NCI-H128 (cell line): ENCODE measurements around the gene MTSS2.

Source experiments
- DNase-seq: peaks from one replicate; lab custom pipeline; 2025; ENCODE audit not compliant: unreplicated experiment; lab: John Stamatoyannopoulos, UW

MTSS2 gene

GRCh38 chr16:70715055-70715858 is 29.4 kb upstream of the MTSS2 start:
- DNase-seq: no peak

GRCh38 chr16:70714581-70715054 is 28.8 kb upstream of the MTSS2 start:
- DNase-seq: no peak

- DNase-seq: no peak
Measured at GRCh38 chr16:70713824-70714223, 28.0 kb upstream of the MTSS2 start.

GRCh38 chr16:70713342-70713741 is 27.5 kb upstream of the MTSS2 start:
- no peak for DNase-seq

GRCh38 chr16:70712942-70713341 is 27.1 kb upstream of the MTSS2 start:
- no peak for DNase-seq

GRCh38 chr16:70712359-70712758 is 26.5 kb upstream of the MTSS2 start:
- DNase-seq: no peak

- no peak for DNase-seq
Measured at GRCh38 chr16:70711211-70712031, 25.6 kb upstream of the MTSS2 start.

- DNase-seq: no peak
Measured at GRCh38 chr16:70710422-70711210, 24.8 kb upstream of the MTSS2 start.

GRCh38 chr16:70709942-70710341 is 24.1 kb upstream of the MTSS2 start:
- DNase-seq: no peak

- DNase-seq: no peak
Measured at GRCh38 chr16:70709457-70709856, 23.6 kb upstream of the MTSS2 start.

- no peak for DNase-seq
Measured at GRCh38 chr16:70708366-70709246, 22.8 kb upstream of the MTSS2 start.

GRCh38 chr16:70706948-70707465 is 21.2 kb upstream of the MTSS2 start:
- DNase-seq: no peak

GRCh38 chr16:70705056-70705455 is 19.2 kb upstream of the MTSS2 start:
- DNase-seq: no peak

GRCh38 chr16:70704586-70704985 is 18.7 kb upstream of the MTSS2 start:
- no peak for DNase-seq

- no peak for DNase-seq
Measured at GRCh38 chr16:70703835-70704381, 18.1 kb upstream of the MTSS2 start.

GRCh38 chr16:70703041-70703834 is 17.4 kb upstream of the MTSS2 start:
- no peak for DNase-seq

- no peak for DNase-seq
Measured at GRCh38 chr16:70702624-70703023, 16.8 kb upstream of the MTSS2 start.

- no peak for DNase-seq
Measured at GRCh38 chr16:70701998-70702397, 16.1 kb upstream of the MTSS2 start.

- no peak for DNase-seq
Measured at GRCh38 chr16:70701596-70701995, 15.7 kb upstream of the MTSS2 start.
